ENCODE results near the gene KRTAP10-11. TPM values are rescaled to one million over a fixed set of nuclear protein-coding genes. Genes with fewer than 3 reads are reported as not detected.

Gene KRTAP10-11
- total and polyA plus RNA-seq, 2 of the 8 experiments (the other 6 are each of a cell fraction or from before 2014, with no cell fraction given): not detected

GRCh38 chr21:44612029-44612486, 34.2 kb upstream of the KRTAP10-11 start, which contains the start of gene KRTAP10-8:
Gene KRTAP10-8, plus strand, starts transcription at chr21:44612079. Its CDS starts 22 bp downstream, at chr21:44612101.
- 83% methylated on average over 8 of the region's 8 CpGs; no CpG with 5 or more reads in 1 of the 2 experiments for WGBS, 2 experiments (ENCODE audit: extremely low coverage in 1 of 2, insufficient coverage in 1 of 2, insufficient read length in 1 of 2, insufficient replicate concordance in 2 of 2, low coverage in 1 of 2, low lambda C conversion rate in 2 of 2, missing lambda C conversion rate in 1 of 2)
- TF ChIP-seq RFX5 (IDR thresholded peaks at IDR 0.05; ENCODE audit: borderline replicate concordance, low read depth, low read length) (no peak), CEBPB (IDR thresholded peaks at IDR 0.05; ENCODE audit: low read depth, low read length) (no peak), TCF12 (IDR thresholded peaks at IDR 0.05; ENCODE audit: low read depth, low read length) (no peak), TAF1 (IDR thresholded peaks at IDR 0.05; ENCODE audit: low read depth, low read length) (no peak), CBX8 (IDR thresholded peaks at IDR 0.05; ENCODE audit: borderline replicate concordance, low read depth, low read length) (no peak), SIX5 (IDR thresholded peaks at IDR 0.05; ENCODE audit: low read depth, low read length) (no peak), EGR1 (IDR thresholded peaks at IDR 0.05; ENCODE audit: borderline replicate concordance, low read depth, low read length) (no peak), CREB1 (IDR thresholded peaks at IDR 0.05) (no peak), NRF1 (IDR thresholded peaks at IDR 0.05; ENCODE audit: low read depth, low read length) (no peak), GABPA (IDR thresholded peaks at IDR 0.05; ENCODE audit: borderline replicate concordance, insufficient read depth, low read length) (no peak), TEAD4 (IDR thresholded peaks at IDR 0.05; ENCODE audit: low read depth, low read length) (no peak), YY1 (IDR thresholded peaks at IDR 0.05; ENCODE audit: low read depth, low read length) (no peak), CTBP2 (IDR thresholded peaks at IDR 0.05; ENCODE audit: borderline replicate concordance, insufficient read depth, insufficient read length, low read length) (no peak), KDM1A (IDR thresholded peaks at IDR 0.05; ENCODE audit: borderline replicate concordance, low read length) (no peak), SAP30 (IDR thresholded peaks at IDR 0.05; ENCODE audit: insufficient read depth, insufficient replicate concordance, low read length) (no peak)

More at GRCh38 chr21:44612029-44612486, 34.2 kb upstream of the KRTAP10-11 start, which contains the start of gene KRTAP10-8:
- Histone ChIP-seq H3K79me1 (ENCODE audit: low read depth, low read length) (no peaks in the 10 kb centered on the region), H3K4me1 (replicated peaks in 1 of 4; ENCODE audit: control insufficient read depth in 3 of 4, insufficient read depth in 4 of 4, low read length in 3 of 4) (peaks cover 0 to 6% (median 2%) of the 10 kb centered on the region in 4 experiments; a peak in 4 of 7 replicates), H2AK5ac (ENCODE audit: low read depth, low read length) (peak within 1 kb of the TSS; percentile 39; the same call in 1 of the 2 replicates), H2BK5ac (ENCODE audit: low read depth, low read length) (no peak within 1 kb of the TSS; the same call in 1 of the 2 replicates), H2BK15ac (ENCODE audit: low read length) (peak within 1 kb of the TSS; percentile 61; the same call in 1 of the 2 replicates), H4K8ac (ENCODE audit: extremely low read depth, insufficient read depth, low read length) (peak within 1 kb of the TSS; percentile 43), H2BK20ac (ENCODE audit: low read length) (no peak within 1 kb of the TSS), H3K9ac (replicated peaks in 1 of 4; ENCODE audit: extremely low read depth in 1 of 4, low read depth in 3 of 4, low read length in 3 of 4) (no peak within 1 kb of the TSS), H3K27me3 (replicated peaks in 1 of 4; ENCODE audit: control insufficient read depth in 3 of 4, extremely low read depth in 1 of 4, insufficient read depth in 3 of 4, low read length in 3 of 4) (no peaks in the 10 kb centered on the region), H3K23me2 (ENCODE audit: low read depth, low read length) (no peaks in the 10 kb centered on the region), H3K79me2 (ENCODE audit: control insufficient read depth in 1 of 2, insufficient read depth in 2 of 2, low read length in 2 of 2) (no peaks in the 10 kb centered on the region), H2AFZ (ENCODE audit: low read length) (no peak within 1 kb of the TSS), H3K9me3 (ENCODE audit: insufficient read depth in 2 of 2, low read depth in 1 of 2, low read length in 1 of 2) (peaks cover 19 to 22% of the 10 kb centered on the region in 2 experiments), H3K18ac (ENCODE audit: extremely low read depth, low read length) (no peak within 1 kb of the TSS), H4K91ac (replicated peaks; ENCODE audit: insufficient read length, low read length) (no peak within 1 kb of the TSS), H3K14ac (ENCODE audit: insufficient read length) (no peak within 1 kb of the TSS), H3K4me3 (ENCODE audit: extremely low read depth in 1 of 4, insufficient read depth in 2 of 4, low read depth in 3 of 4, low read length in 4 of 4) (no peak within 1 kb of the TSS), H3K27ac (ENCODE audit: low read depth, low read length) (no peak within 1 kb of the TSS), H3K36me3 (ENCODE audit: control insufficient read depth in 2 of 4, insufficient read depth in 4 of 4, low read length in 3 of 4) (no peaks in the 10 kb centered on the region), H2BK12ac (ENCODE audit: low read depth, low read length) (peak within 1 kb of the TSS; percentile 50; the same call in 1 of the 2 replicates), H2BK120ac (replicated peaks; ENCODE audit: low read depth, low read length) (no peak within 1 kb of the TSS), H3K56ac (replicated peaks; ENCODE audit: insufficient read length, low read depth, low read length) (no peak within 1 kb of the TSS), H4K5ac (ENCODE audit: insufficient read length, low read depth, low read length) (no peak within 1 kb of the TSS), H3K4me2 (ENCODE audit: insufficient read depth in 1 of 2, low read depth in 2 of 2, low read length in 2 of 2) (no peak within 1 kb of the TSS), H3K4ac (replicated peaks; ENCODE audit: insufficient read length, low read depth, low read length) (no peak within 1 kb of the TSS), H4K20me1 (replicated peaks in 1 of 2; ENCODE audit: control insufficient read depth in 1 of 2, insufficient read depth in 2 of 2, low read length in 2 of 2) (peaks cover 0 to 1% of the 10 kb centered on the region in 2 experiments), H3K23ac (ENCODE audit: insufficient read length) (no peak within 1 kb of the TSS)
- ChIA-PET CTCF (ENCODE audit: partially characterized antibody) (no interaction called here), POLR2A (ENCODE audit: partially characterized antibody) (interaction anchor here (0.7 kb wide), 1 partner anchor 263 kb away, joined by 3 read pairs; no protein-coding TSS in a partner anchor)
- peak in 1 of 2 experiments; percentile 38 for DNase-seq (ENCODE audit: low read depth in 1 of 2, low spot score in 2 of 2)
- no peak for FAIRE-seq
